GM13976 (cell line): Measurements from ENCODE around the gene FLRT3.

ENCODE experiments used
- DNase-seq: peaks from one replicate; pipeline ENCODE4 v3.0.0; 2012; ENCODE audit warnings: low spot score
- in situ Hi-C: fragments of 300-500 bp; cut with MboI; formaldehyde crosslinking; loops from one replicate; pipeline ENCODE4 v1.12.0; 2022; ENCODE audit warnings: low sequenced_read_pairs, mixed read lengths, inconsistent platforms; ENCODE audit not compliant: unreplicated experiment
- TF ChIP-seq, protein P1 (sequence below): IDR thresholded peaks from 2 replicates; pipeline ENCODE4 v1.5.1; 2012; ENCODE audit warnings: borderline replicate concordance, mild to moderate bottlenecking; ENCODE audit not compliant: insufficient read depth; ENCODE audit errors: extremely low read depth, missing control alignments, control extremely low read depth

FLRT3 gene

GRCh38 chr20:14310977-14311627 lies 26.3 kb downstream of the FLRT3 start:
- in situ Hi-C loops = no loop called here
- no peak for DNase-seq
- TF ChIP-seq, protein P1, sequence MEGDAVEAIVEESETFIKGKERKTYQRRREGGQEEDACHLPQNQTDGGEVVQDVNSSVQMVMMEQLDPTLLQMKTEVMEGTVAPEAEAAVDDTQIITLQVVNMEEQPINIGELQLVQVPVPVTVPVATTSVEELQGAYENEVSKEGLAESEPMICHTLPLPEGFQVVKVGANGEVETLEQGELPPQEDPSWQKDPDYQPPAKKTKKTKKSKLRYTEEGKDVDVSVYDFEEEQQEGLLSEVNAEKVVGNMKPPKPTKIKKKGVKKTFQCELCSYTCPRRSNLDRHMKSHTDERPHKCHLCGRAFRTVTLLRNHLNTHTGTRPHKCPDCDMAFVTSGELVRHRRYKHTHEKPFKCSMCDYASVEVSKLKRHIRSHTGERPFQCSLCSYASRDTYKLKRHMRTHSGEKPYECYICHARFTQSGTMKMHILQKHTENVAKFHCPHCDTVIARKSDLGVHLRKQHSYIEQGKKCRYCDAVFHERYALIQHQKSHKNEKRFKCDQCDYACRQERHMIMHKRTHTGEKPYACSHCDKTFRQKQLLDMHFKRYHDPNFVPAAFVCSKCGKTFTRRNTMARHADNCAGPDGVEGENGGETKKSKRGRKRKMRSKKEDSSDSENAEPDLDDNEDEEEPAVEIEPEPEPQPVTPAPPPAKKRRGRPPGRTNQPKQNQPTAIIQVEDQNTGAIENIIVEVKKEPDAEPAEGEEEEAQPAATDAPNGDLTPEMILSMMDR = no peak

DNA sequence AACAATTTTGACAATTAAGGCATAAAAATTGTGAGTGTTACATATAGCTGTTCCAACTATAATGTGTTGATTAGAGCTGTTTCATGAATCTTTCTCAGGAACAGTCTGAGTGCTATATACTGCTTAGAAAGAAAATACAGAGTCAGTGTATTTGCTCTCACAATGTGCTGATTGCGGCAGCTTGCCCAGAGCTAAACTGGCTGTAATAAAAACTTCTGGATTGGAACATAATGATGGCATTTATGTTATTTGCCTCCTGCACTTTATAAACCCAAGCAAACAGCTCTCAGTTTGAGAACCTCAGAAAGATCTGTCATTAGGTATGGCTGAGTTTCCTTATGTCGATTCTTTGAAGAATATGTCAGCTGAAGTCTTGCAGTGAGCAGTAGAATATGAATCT lies 29.5 kb downstream of the FLRT3 start:
- TF ChIP-seq, protein P1 = no peak
- in situ Hi-C loops = no loop called here
- DNase-seq = no peak

DNA sequence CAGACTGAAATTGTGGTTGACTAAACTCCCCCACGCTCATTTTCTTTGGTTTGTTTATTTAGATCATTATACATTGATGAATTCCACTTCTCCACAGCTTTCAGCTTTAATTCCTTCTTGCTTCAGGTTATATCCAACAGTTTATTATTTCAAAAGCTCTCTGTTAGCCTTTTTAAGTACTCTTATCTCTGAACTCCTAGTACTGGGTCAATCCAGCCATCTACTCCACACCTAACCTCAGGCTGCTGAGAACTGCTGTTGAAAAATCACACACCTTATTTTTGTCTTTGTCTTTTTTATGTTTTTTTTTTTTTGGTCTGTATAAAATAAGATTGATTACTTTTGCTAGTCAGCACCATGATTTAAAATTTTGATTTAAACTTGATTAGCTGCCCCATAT lies 32.9 kb downstream of the FLRT3 start:
- in situ Hi-C loops = no loop called here

DNA sequence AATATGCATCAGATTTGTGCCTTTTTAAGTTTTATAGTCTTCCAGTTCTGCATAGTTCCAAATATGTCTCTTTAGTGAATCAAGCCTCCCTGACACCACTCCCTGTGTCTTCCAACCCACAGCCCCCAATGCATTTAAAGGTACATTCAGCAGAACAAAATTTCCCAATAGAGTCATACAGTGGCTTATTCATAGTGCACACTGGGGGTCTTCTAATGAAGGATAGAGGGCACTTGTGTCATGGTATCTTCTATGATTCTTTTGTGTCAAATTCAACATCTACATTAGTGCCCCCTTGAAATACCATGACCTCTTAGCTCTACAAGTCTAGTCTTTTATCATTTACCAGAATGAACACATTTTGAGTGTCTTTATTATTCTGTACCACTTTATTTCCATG lies 33.8 kb downstream of the FLRT3 start:
- DNase-seq = no peak
- in situ Hi-C loops = no loop called here
- TF ChIP-seq, protein P1 = no peak

More for the DNA sequence above, 32.9 kb downstream of the FLRT3 start:
- no peak for DNase-seq
- TF ChIP-seq, protein P1 = no peak

DNA sequence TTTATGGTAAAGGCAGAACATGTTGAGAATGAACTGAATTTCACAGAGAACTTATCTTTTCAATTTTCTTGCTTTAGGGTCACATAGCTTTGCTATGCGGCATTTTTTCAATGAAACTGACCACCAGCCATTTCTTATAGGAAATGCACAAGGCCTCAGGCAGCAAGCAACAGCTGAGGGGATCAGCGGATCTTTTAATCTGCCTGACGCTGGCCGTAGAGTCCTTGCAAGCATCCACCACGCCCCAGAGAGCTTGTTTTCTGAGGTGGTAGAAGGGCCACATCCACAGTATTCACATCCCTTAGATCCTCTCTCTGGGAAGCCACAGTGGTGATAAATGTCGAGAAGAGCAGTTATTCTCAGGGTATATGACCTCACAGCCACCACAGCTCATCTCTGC lies 34.3 kb downstream of the FLRT3 start:
- in situ Hi-C loops = no loop called here
- TF ChIP-seq, protein P1 = no peak
- DNase-seq = no peak

DNA sequence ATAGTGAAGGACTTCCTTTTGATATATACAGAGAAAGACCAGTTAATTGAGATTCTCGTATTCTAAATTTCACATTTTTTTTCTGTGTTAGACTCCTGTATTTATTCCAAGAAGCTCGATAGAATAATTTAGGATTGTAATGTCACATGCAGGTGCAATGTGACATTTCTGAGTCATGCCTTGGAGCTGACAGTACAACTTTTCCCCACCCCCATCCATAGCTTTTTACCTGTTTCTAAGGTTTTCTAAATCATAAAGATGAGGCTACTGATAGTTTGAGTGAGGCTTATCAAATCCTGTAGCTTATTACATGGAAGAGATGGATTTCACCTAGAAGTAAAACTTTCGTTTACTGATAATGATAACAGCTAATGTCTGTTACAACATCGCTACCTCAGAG lies 37.6 kb downstream of the FLRT3 start:
- in situ Hi-C loops = no loop called here
- no peak for DNase-seq
- TF ChIP-seq, protein P1 = no peak
